ENCODE measurements around the gene EIF1.
"Not testable (repeated sequence)": the region's sequence is repeated elsewhere in the genome, so short reads cannot be mapped to it uniquely, and the experiment has no call there.

Gene EIF1

GRCh38 chr17:41680426-41681040 is 8.2 kb upstream of the EIF1 start:
- Mint-ChIP-seq H3K27me3 (no peaks in the 10 kb centered on the region), H3K27ac (no peak overlapping the region), H3K4me3 (no peak overlapping the region), H3K36me3 (peaks cover 3 to 4% of the 10 kb centered on the region in 2 donors), H3K4me1 (peaks cover 29 to 46% of the 10 kb centered on the region in 2 donors), H3K9me3 (peaks cover 4% of the 10 kb centered on the region in 2 donors)
- ATAC-seq (replicated peaks) (no peak), DNase-seq (no peak)

- peaks cover 19 to 36% of the 10 kb centered on the region in 2 donors for H3K4me1 Mint-ChIP-seq
- H3K27ac Mint-ChIP-seq = no peak overlapping the region
- no peak for ATAC-seq (replicated peaks)
- no peaks in the 10 kb centered on the region for H3K36me3 Mint-ChIP-seq
- no peak for DNase-seq
- no peaks in the 10 kb centered on the region for H3K27me3 Mint-ChIP-seq
- H3K4me3 Mint-ChIP-seq = no peak overlapping the region
- no peaks in the 10 kb centered on the region for H3K9me3 Mint-ChIP-seq
Measured at GRCh38 chr17:41681776-41682175, 6.9 kb upstream of the EIF1 start.

- DNase-seq (no peak), ATAC-seq (replicated peaks) (no peak)
- Mint-ChIP-seq H3K4me1 (peaks cover 18 to 34% of the 10 kb centered on the region in 2 donors), H3K36me3 (no peaks in the 10 kb centered on the region), H3K27me3 (no peaks in the 10 kb centered on the region), H3K9me3 (no peaks in the 10 kb centered on the region), H3K27ac (peak overlapping the region; percentile 31), H3K4me3 (no peak overlapping the region)
Measured at GRCh38 chr17:41682631-41683030, 6.1 kb upstream of the EIF1 start.

- ATAC-seq (replicated peaks) (no peak), DNase-seq (no peak)
- Mint-ChIP-seq H3K36me3 (peaks cover 0 to under 1% of the 10 kb centered on the region in 2 donors), H3K27ac (no peak overlapping the region), H3K4me1 (peaks cover 18 to 36% of the 10 kb centered on the region in 2 donors), H3K27me3 (no peaks in the 10 kb centered on the region), H3K9me3 (no peaks in the 10 kb centered on the region), H3K4me3 (no peak overlapping the region)
Measured at GRCh38 chr17:41683441-41684007, 5.2 kb upstream of the EIF1 start.

- Mint-ChIP-seq H3K9me3 (no peaks in the 10 kb centered on the region), H3K4me1 (peaks cover 13 to 36% of the 10 kb centered on the region in 2 donors), H3K27ac (no peak overlapping the region), H3K36me3 (peaks cover 4 to 6% of the 10 kb centered on the region in 2 donors), H3K4me3 (no peak overlapping the region), H3K27me3 (no peaks in the 10 kb centered on the region)
- no peak for ATAC-seq (replicated peaks)
- no peak for DNase-seq
Measured at GRCh38 chr17:41684035-41684434, 4.7 kb upstream of the EIF1 start.

- not testable (repeated sequence) for H3K27ac Mint-ChIP-seq; H3K4me3 Mint-ChIP-seq; H3K9me3 Mint-ChIP-seq; ATAC-seq (replicated peaks); H3K27me3 Mint-ChIP-seq; DNase-seq
- H3K36me3 Mint-ChIP-seq = peaks cover 15 to 23% of the 10 kb centered on the region in 2 donors
- peaks cover 15 to 38% of the 10 kb centered on the region in 2 donors for H3K4me1 Mint-ChIP-seq
Measured at GRCh38 chr17:41685753-41686152, 2.9 kb upstream of the EIF1 start.

- no peaks in the 10 kb centered on the region for H3K9me3 Mint-ChIP-seq
- no peak for ATAC-seq (replicated peaks)
- H3K36me3 Mint-ChIP-seq = peaks cover 19 to 29% of the 10 kb centered on the region in 2 donors
- H3K4me1 Mint-ChIP-seq = peaks cover 15 to 38% of the 10 kb centered on the region in 2 donors
- H3K27me3 Mint-ChIP-seq = no peaks in the 10 kb centered on the region
- DNase-seq = no peak
- H3K27ac Mint-ChIP-seq = no peak overlapping the region
- no peak overlapping the region for H3K4me3 Mint-ChIP-seq
Measured at GRCh38 chr17:41686281-41686680, 2.4 kb upstream of the EIF1 start.

- Mint-ChIP-seq H3K4me1 (peaks cover 20 to 40% of the 10 kb centered on the region in 2 donors), H3K9me3 (no peaks in the 10 kb centered on the region), H3K36me3 (peaks cover 32 to 44% of the 10 kb centered on the region in 2 donors), H3K27ac (peak overlapping the region; percentile 100), H3K27me3 (no peaks in the 10 kb centered on the region), H3K4me3 (peak overlapping the region; percentile 95 to 99)
- DNase-seq (no peak), ATAC-seq (replicated peaks) (peak in 1 of 2 donors; percentile 19)
Measured at GRCh38 chr17:41687828-41688640, 651 bp upstream of the EIF1 start.

- H3K4me3 Mint-ChIP-seq = peak overlapping the region; percentile 95 to 99
- ATAC-seq (replicated peaks) = no peak
Measured at GRCh38 chr17:41689497-41690299, 1.0 kb downstream of the EIF1 start.

GRCh38 chr17:41690497-41690896 is 1.8 kb downstream of the EIF1 start:
- ATAC-seq (replicated peaks) (no peak), DNase-seq (no peak)
- peak overlapping the region; percentile 100 for H3K27ac Mint-ChIP-seq
- peak overlapping the region; percentile 95 to 99 for H3K4me3 Mint-ChIP-seq
- H3K4me1 Mint-ChIP-seq = peaks cover 22 to 45% of the 10 kb centered on the region in 2 donors
- peaks cover 39 to 60% of the 10 kb centered on the region in 2 donors for H3K36me3 Mint-ChIP-seq
- H3K9me3 Mint-ChIP-seq = no peaks in the 10 kb centered on the region
- no peaks in the 10 kb centered on the region for H3K27me3 Mint-ChIP-seq

More at GRCh38 chr17:41689497-41690299, 1.0 kb downstream of the EIF1 start:
- H3K27ac Mint-ChIP-seq = peak overlapping the region; percentile 100
- H3K9me3 Mint-ChIP-seq = no peaks in the 10 kb centered on the region
- H3K36me3 Mint-ChIP-seq = peaks cover 35 to 56% of the 10 kb centered on the region in 2 donors
- DNase-seq = no peak
- H3K4me1 Mint-ChIP-seq = peaks cover 20 to 40% of the 10 kb centered on the region in 2 donors
- H3K27me3 Mint-ChIP-seq = no peaks in the 10 kb centered on the region

GRCh38 chr17:41691031-41691777 is 2.5 kb downstream of the EIF1 start:
- no peaks in the 10 kb centered on the region for H3K27me3 Mint-ChIP-seq
- H3K4me3 Mint-ChIP-seq = peak overlapping the region; percentile 33 to 99
- H3K9me3 Mint-ChIP-seq = no peaks in the 10 kb centered on the region
- no peak for ATAC-seq (replicated peaks)
- DNase-seq = no peak
- peaks cover 25 to 52% of the 10 kb centered on the region in 2 donors for H3K4me1 Mint-ChIP-seq
- peak overlapping the region; percentile 100 for H3K27ac Mint-ChIP-seq
- H3K36me3 Mint-ChIP-seq = peaks cover 42 to 65% of the 10 kb centered on the region in 2 donors

GRCh38 chr17:41692722-41693521 is 4.2 kb downstream of the EIF1 start:
- peak overlapping the region in 1 of 2 donors; percentile 39 for H3K4me3 Mint-ChIP-seq

More at GRCh38 chr17:41692722-41693521, 4.2 kb downstream of the EIF1 start:
- H3K27me3 Mint-ChIP-seq = no peaks in the 10 kb centered on the region
- H3K9me3 Mint-ChIP-seq = no peaks in the 10 kb centered on the region
- DNase-seq (no peak), ATAC-seq (replicated peaks) (no peak)
- peak overlapping the region; percentile 93 for H3K27ac Mint-ChIP-seq
- peaks cover 42 to 65% of the 10 kb centered on the region in 2 donors for H3K36me3 Mint-ChIP-seq
- H3K4me1 Mint-ChIP-seq = peaks cover 27 to 45% of the 10 kb centered on the region in 2 donors

Data from stimulated activated naive B cell treated with anti-CD40 and anti-IgM and Interleukin-4, amounts not matched to agents 10 μg/mL and 1 μg/mL and 100 μg/mL, for 72 hours (primary cell).